Activated CD8-positive, alpha-beta memory T cell treated with anti-CD3 and anti-CD28 coated beads, Interleukin-2, amount 10 ng/mL, durations not matched to agents 7 days and 5 days (primary cell): ENCODE results near the gene MFSD12. TPM values are rescaled to one million over a fixed set of nuclear protein-coding genes. Genes with fewer than 3 reads are reported as not detected.
A peak's percentile ranks its signal among the peaks of the same experiment; 100 is the strongest.

Source experiments
- ATAC-seq: fragments of 150-1000 bp; cut with Tn5 transposase; one replicate; pipeline ENCODE4 v1.10.0; 2021; ENCODE audit warnings: moderate library complexity
- CTCF ChIA-PET: fragments of 350-600 bp; sonication (Branson Sonifier 250); formaldehyde crosslinking; loops from one replicate; lab custom pipeline; 2021; ENCODE audit warnings: antibody characterized with exemption; lab: Charles Lee
- DNase-seq: peaks from one replicate; pipeline ENCODE4 v3.0.0-alpha.2; 2020
- H3K27ac Mint-ChIP-seq: one replicate; pipeline ENCODE4 v1.8.0; 2021; ENCODE audit warnings: mild to moderate bottlenecking, mixed read lengths
- H3K27me3 Mint-ChIP-seq: one replicate; pipeline ENCODE4 v1.8.0; 2021; ENCODE audit warnings: mixed read lengths
- H3K36me3 Mint-ChIP-seq: one replicate; pipeline ENCODE4 v1.8.0; 2021; ENCODE audit warnings: mild to moderate bottlenecking, mixed read lengths
- H3K4me1 Mint-ChIP-seq: one replicate; pipeline ENCODE4 v1.8.0; 2021; ENCODE audit warnings: mixed read lengths
- H3K4me3 Mint-ChIP-seq: one replicate; pipeline ENCODE4 v1.8.0; 2021; ENCODE audit warnings: mild to moderate bottlenecking, moderate library complexity, mixed read lengths
- H3K9me3 Mint-ChIP-seq: one replicate; pipeline ENCODE4 v1.8.0; 2022; ENCODE audit warnings: low read depth, mixed read lengths
- total RNA-seq, 2 experiments: library from RNA; stranded (reverse); gene quantifications; one replicate each; pipeline ENCODE4 v1.2.3, GENCODE V29; 2021

MFSD12 gene
- total RNA-seq, result 10 to 100 TPM; 54.8 to 71.4 TPM

- no peaks in the 10 kb centered on the region for H3K27me3 Mint-ChIP-seq
- peaks cover 2% of the 10 kb centered on the region for H3K36me3 Mint-ChIP-seq
- no peaks in the 10 kb centered on the region for H3K9me3 Mint-ChIP-seq
- H3K4me1 Mint-ChIP-seq, result peaks cover 38% of the 10 kb centered on the region
- ATAC-seq (peak; percentile 94), DNase-seq (peak; percentile 95)
- H3K4me3 Mint-ChIP-seq, result peak within 1 kb of the TSS; percentile 92
- H3K27ac Mint-ChIP-seq, result peak within 1 kb of the TSS; percentile 84
- CTCF ChIA-PET, result interaction anchor here (1.1 to 7.1 kb wide), 5 partner anchors 8 to 253 kb away, joined by 3 to 77 read pairs (median 5); no protein-coding TSS in a partner anchor
Observed at GRCh38 chr19:3557461-3558248, at the start of gene MFSD12. MFSD12 (minus strand) TSS chr19:3557586; CDS start chr19:3557403, 183 bp downstream.

GRCh38 chr19:3606690-3607289, 49.4 kb upstream of the MFSD12 start, which contains the start of gene TBXA2R:
TBXA2R (minus strand) TSS chr19:3606875; CDS start chr19:3600634, 6,241 bp downstream.
- Mint-ChIP-seq H3K4me3 (no peak within 1 kb of the TSS), H3K4me1 (peaks cover 8% of the 10 kb centered on the region), H3K27me3 (no peaks in the 10 kb centered on the region), H3K9me3 (no peaks in the 10 kb centered on the region), H3K36me3 (peaks cover 2% of the 10 kb centered on the region), H3K27ac (peak within 1 kb of the TSS; percentile 20)
- peak; percentile 49 for ATAC-seq
- CTCF ChIA-PET, result interaction anchor here (2.0 kb wide), 1 partner anchor 21 kb away, joined by 6 read pairs; the partner anchor contains the start of gene GIPC3
- DNase-seq, result peak; percentile 61

- Mint-ChIP-seq H3K4me1 (peaks cover 8% of the 10 kb centered on the region), H3K9me3 (no peaks in the 10 kb centered on the region), H3K27ac (no peak overlapping the region), H3K27me3 (no peaks in the 10 kb centered on the region), H3K4me3 (no peak overlapping the region), H3K36me3 (peaks cover 2% of the 10 kb centered on the region)
- no peak for DNase-seq
- CTCF ChIA-PET, result no interaction called here
- peak; percentile 57 for ATAC-seq
Observed at GRCh38 chr19:3606174-3606689, 48.8 kb upstream of the MFSD12 start.

- DNase-seq (no peak), ATAC-seq (no peak)
- Mint-ChIP-seq H3K9me3 (no peaks in the 10 kb centered on the region), H3K4me3 (no peak overlapping the region), H3K27ac (no peak overlapping the region), H3K36me3 (peaks cover 2% of the 10 kb centered on the region), H3K27me3 (no peaks in the 10 kb centered on the region), H3K4me1 (peaks cover 8% of the 10 kb centered on the region)
- CTCF ChIA-PET, result no interaction called here
Observed at GRCh38 chr19:3605770-3606169, 48.4 kb upstream of the MFSD12 start.

GRCh38 chr19:3605361-3605760, 48.0 kb upstream of the MFSD12 start:
- Mint-ChIP-seq H3K4me1 (peaks cover 8% of the 10 kb centered on the region), H3K4me3 (no peak overlapping the region), H3K36me3 (peaks cover 2% of the 10 kb centered on the region), H3K9me3 (no peaks in the 10 kb centered on the region), H3K27ac (no peak overlapping the region), H3K27me3 (no peaks in the 10 kb centered on the region)
- ATAC-seq, result no peak
- CTCF ChIA-PET, result interaction anchor here (0.9 to 1.1 kb wide), 3 partner anchors 14 to 22 kb away, joined by 3 to 4 read pairs (median 3); partner anchors contain the start of gene GIPC3
- DNase-seq, result no peak

- CTCF ChIA-PET, result interaction anchor here (0.6 to 1.1 kb wide), 4 partner anchors 15 to 587 kb away, joined by 3 to 4 read pairs (median 3); partner anchors contain the start of gene GIPC3
- peaks cover 8% of the 10 kb centered on the region for H3K4me1 Mint-ChIP-seq
- DNase-seq, result peak; percentile 61
Observed at GRCh38 chr19:3604987-3605343, 47.6 kb upstream of the MFSD12 start.

GRCh38 chr19:3604227-3604986, 47.0 kb upstream of the MFSD12 start:
- Mint-ChIP-seq H3K4me1 (peaks cover 8% of the 10 kb centered on the region), H3K27ac (no peak overlapping the region), H3K27me3 (no peaks in the 10 kb centered on the region), H3K4me3 (no peak overlapping the region), H3K36me3 (no peaks in the 10 kb centered on the region), H3K9me3 (no peaks in the 10 kb centered on the region)
- DNase-seq (no peak), ATAC-seq (no peak)
- CTCF ChIA-PET, result interaction anchor here (0.6 to 1.1 kb wide), 4 partner anchors 15 to 587 kb away, joined by 3 to 4 read pairs (median 3); partner anchors contain the start of gene GIPC3

More at GRCh38 chr19:3604987-3605343, 47.6 kb upstream of the MFSD12 start:
- peak; percentile 56 for ATAC-seq
- Mint-ChIP-seq H3K9me3 (no peaks in the 10 kb centered on the region), H3K27me3 (no peaks in the 10 kb centered on the region), H3K27ac (no peak overlapping the region), H3K36me3 (peaks cover 2% of the 10 kb centered on the region), H3K4me3 (no peak overlapping the region)

GRCh38 chr19:3603121-3603811, 45.9 kb upstream of the MFSD12 start:
- Mint-ChIP-seq H3K27ac (no peak overlapping the region), H3K9me3 (no peaks in the 10 kb centered on the region), H3K27me3 (no peaks in the 10 kb centered on the region), H3K4me3 (no peak overlapping the region), H3K4me1 (peaks cover 6% of the 10 kb centered on the region), H3K36me3 (no peaks in the 10 kb centered on the region)
- CTCF ChIA-PET, result no interaction called here
- ATAC-seq (no peak), DNase-seq (no peak)

- Mint-ChIP-seq H3K9me3 (no peaks in the 10 kb centered on the region), H3K27me3 (no peaks in the 10 kb centered on the region), H3K36me3 (no peaks in the 10 kb centered on the region), H3K4me3 (no peak overlapping the region), H3K4me1 (no peaks in the 10 kb centered on the region), H3K27ac (no peak overlapping the region)
- ATAC-seq (no peak), DNase-seq (no peak)
- CTCF ChIA-PET, result no interaction called here
Observed at GRCh38 chr19:3601021-3601420, 43.6 kb upstream of the MFSD12 start.

- Mint-ChIP-seq H3K4me1 (no peaks in the 10 kb centered on the region), H3K9me3 (no peaks in the 10 kb centered on the region), H3K4me3 (no peak overlapping the region), H3K27me3 (no peaks in the 10 kb centered on the region), H3K27ac (no peak overlapping the region), H3K36me3 (no peaks in the 10 kb centered on the region)
- DNase-seq (no peak), ATAC-seq (no peak)
- CTCF ChIA-PET, result no interaction called here
Observed at GRCh38 chr19:3599776-3600187, 42.4 kb upstream of the MFSD12 start.

- no peak overlapping the region for H3K4me3 Mint-ChIP-seq
- CTCF ChIA-PET, result no interaction called here
- no peaks in the 10 kb centered on the region for H3K36me3 Mint-ChIP-seq
- no peaks in the 10 kb centered on the region for H3K9me3 Mint-ChIP-seq
- no peaks in the 10 kb centered on the region for H3K27me3 Mint-ChIP-seq
- DNase-seq (no peak), ATAC-seq (no peak)
- H3K27ac Mint-ChIP-seq, result no peak overlapping the region
- no peaks in the 10 kb centered on the region for H3K4me1 Mint-ChIP-seq
Observed at GRCh38 chr19:3595521-3596061, 38.2 kb upstream of the MFSD12 start.

GRCh38 chr19:3593156-3593555, 35.8 kb upstream of the MFSD12 start:
- DNase-seq (no peak), ATAC-seq (no peak)
- Mint-ChIP-seq H3K4me3 (no peak overlapping the region), H3K9me3 (no peaks in the 10 kb centered on the region), H3K4me1 (no peaks in the 10 kb centered on the region), H3K27ac (no peak overlapping the region), H3K27me3 (no peaks in the 10 kb centered on the region), H3K36me3 (no peaks in the 10 kb centered on the region)
- CTCF ChIA-PET, result interaction anchor here (1.2 kb wide), 1 partner anchor 23 kb away, joined by 3 read pairs; no protein-coding TSS in a partner anchor
